Thoracic aorta (tissue), 2 donors: ENCODE results near the gene HERC4. TPM values are rescaled to one million over a fixed set of nuclear protein-coding genes. Genes with fewer than 3 reads are reported as not detected.

Source experiments
- ATAC-seq: fragments of 150-250 bp; one replicate; pipeline ENCODE4 v1.8.0; 2017; ENCODE audit warnings: low read depth; ENCODE audit not compliant: insufficient number of reproducible peaks, low FRiP score
- DNase-seq: peaks from one replicate; pipeline ENCODE4 v3.0.0-alpha.2; 2020; ENCODE audit warnings: low spot score
- H3K27ac ChIP-seq, 2 donors: fragments of 200-600 bp; sonication (generic); 1 replicate in 1 of 2; 2 replicates in 1 of 2; pipeline ENCODE4 v1.5.1; 2016; ENCODE audit warnings: mild to moderate bottlenecking in 2 of 2, moderate library complexity in 2 of 2
- H3K27me3 ChIP-seq: fragments of 200-600 bp; sonication (generic); replicated peaks from 2 replicates; pipeline ENCODE4 v1.6.0; 2016; ENCODE audit warnings: mild to moderate bottlenecking; ENCODE audit not compliant: insufficient read depth
- H3K36me3 ChIP-seq: fragments of 200-600 bp; sonication (generic); one replicate; pipeline ENCODE4 v1.5.1; 2016
- H3K4me1 ChIP-seq, 2 donors: fragments of 200-600 bp; sonication (generic); 1 replicate in 1 of 2; 2 replicates in 1 of 2; pipeline versions ENCODE4 v1.5.1 to v1.6.0; 2016; ENCODE audit warnings: low read depth in 2 of 2, mild to moderate bottlenecking in 1 of 2; ENCODE audit not compliant: control insufficient read depth in 1 of 2
- H3K4me3 ChIP-seq: fragments of 200-600 bp; sonication (generic); 2 replicates; pipeline ENCODE4 v1.5.1; 2016; ENCODE audit warnings: mild to moderate bottlenecking
- H3K9me3 ChIP-seq: fragments of 200-600 bp; sonication (generic); 2 replicates; pipeline ENCODE4 v1.5.1; 2016
- CTCF ChIP-seq: fragments of 200-600 bp; sonication (generic); IDR thresholded peaks from one replicate; pipeline ENCODE4 v1.5.1; 2019; ENCODE audit warnings: antibody characterized with exemption
- total RNA-seq, 2 donors: library from RNA; depleted of rRNA; stranded (reverse); fragments of >200 nt; gene quantifications; one replicate each; pipeline versions ENCODE4 v1.1.0 to v1.2.3, GENCODE V29; 2016

HERC4 gene
- total RNA-seq, 2 donors from 2014 or later, result 60.2 to 83.7 TPM

GRCh38 chr10:68052463-68052862 is 22.6 kb downstream of the HERC4 start:
- H3K27ac ChIP-seq, result no peak overlapping the region
- no peak for TF ChIP-seq CTCF
- H3K27me3 ChIP-seq, result no peaks in the 10 kb centered on the region
- H3K4me3 ChIP-seq, result no peak overlapping the region
- H3K9me3 ChIP-seq, result no peaks in the 10 kb centered on the region
- no peak for ATAC-seq
- peaks cover 3 to 18% of the 10 kb centered on the region in 2 donors for H3K4me1 ChIP-seq
- H3K36me3 ChIP-seq, result no peaks in the 10 kb centered on the region
- no peak for DNase-seq

- TF ChIP-seq CTCF, result no peak
- no peak overlapping the region for H3K4me3 ChIP-seq
- DNase-seq, result no peak
- no peaks in the 10 kb centered on the region for H3K9me3 ChIP-seq
- H3K27ac ChIP-seq, result no peak overlapping the region
- no peak for ATAC-seq
- H3K4me1 ChIP-seq, result peaks cover 6 to 28% of the 10 kb centered on the region in 2 donors
- no peaks in the 10 kb centered on the region for H3K27me3 ChIP-seq
- H3K36me3 ChIP-seq, result no peaks in the 10 kb centered on the region
Measured at GRCh38 chr10:68049289-68050078, 25.6 kb downstream of the HERC4 start.

- no peak for ATAC-seq
- peaks cover 6 to 19% of the 10 kb centered on the region in 2 donors for H3K4me1 ChIP-seq
- TF ChIP-seq CTCF, result no peak
Measured at GRCh38 chr10:68047554-68048327, 27.3 kb downstream of the HERC4 start.

GRCh38 chr10:68047122-68047521 is 28.0 kb downstream of the HERC4 start:
- no peaks in the 10 kb centered on the region for H3K36me3 ChIP-seq
- H3K4me1 ChIP-seq, result peaks cover 3 to 13% of the 10 kb centered on the region in 2 donors
- no peak overlapping the region for H3K27ac ChIP-seq
- no peaks in the 10 kb centered on the region for H3K9me3 ChIP-seq
- no peaks in the 10 kb centered on the region for H3K27me3 ChIP-seq
- no peak overlapping the region for H3K4me3 ChIP-seq
- no peak for DNase-seq
- no peak for ATAC-seq
- no peak for TF ChIP-seq CTCF

More at GRCh38 chr10:68047554-68048327, 27.3 kb downstream of the HERC4 start:
- no peaks in the 10 kb centered on the region for H3K36me3 ChIP-seq
- H3K9me3 ChIP-seq, result no peaks in the 10 kb centered on the region
- H3K27ac ChIP-seq, result no peak overlapping the region
- DNase-seq, result no peak
- H3K27me3 ChIP-seq, result no peaks in the 10 kb centered on the region
- no peak overlapping the region for H3K4me3 ChIP-seq

GRCh38 chr10:68046642-68047041 is 28.4 kb downstream of the HERC4 start:
- Histone ChIP-seq H3K4me1 (peaks cover 3 to 9% of the 10 kb centered on the region in 2 donors), H3K9me3 (no peaks in the 10 kb centered on the region), H3K4me3 (no peak overlapping the region), H3K27ac (no peak overlapping the region), H3K27me3 (no peaks in the 10 kb centered on the region), H3K36me3 (no peaks in the 10 kb centered on the region)
- no peak for TF ChIP-seq CTCF
- no peak for DNase-seq
- no peak for ATAC-seq
